NOMO-1 treated with dmso at 0.1 percent for 144 hours (cell line): Measurements from ENCODE around the gene C11orf52.

Experiments
- DNase-seq: peaks from one replicate; lab custom pipeline; 2025; ENCODE audit not compliant: unreplicated experiment; lab: John Stamatoyannopoulos, UW

C11orf52 gene

GRCh38 chr11:111937844-111938243 lies 19.1 kb downstream of the C11orf52 start:
- DNase-seq: no peak

- DNase-seq: peak; percentile 80
Observed at GRCh38 chr11:111938687-111939160, 20.0 kb downstream of the C11orf52 start.

GRCh38 chr11:111939836-111940604 lies 21.3 kb downstream of the C11orf52 start:
- DNase-seq: no peak

GRCh38 chr11:111941963-111942362 lies 23.2 kb downstream of the C11orf52 start:
- DNase-seq: no peak

GRCh38 chr11:111942829-111943228 lies 24.1 kb downstream of the C11orf52 start:
- DNase-seq: no peak

- no peak for DNase-seq
Observed at GRCh38 chr11:111944139-111944538, 25.4 kb downstream of the C11orf52 start.

GRCh38 chr11:111944651-111945051 lies 25.9 kb downstream of the C11orf52 start:
- no peak for DNase-seq

GRCh38 chr11:111945198-111945597 lies 26.5 kb downstream of the C11orf52 start:
- no peak for DNase-seq

- DNase-seq: no peak
Observed at GRCh38 chr11:111946499-111946898, 27.8 kb downstream of the C11orf52 start.

GRCh38 chr11:111947143-111947542 lies 28.4 kb downstream of the C11orf52 start:
- peak; percentile 15 for DNase-seq

- peak; percentile 41 for DNase-seq
Observed at GRCh38 chr11:111949519-111950426, 31.1 kb downstream of the C11orf52 start.

- no peak for DNase-seq
Observed at GRCh38 chr11:111951565-111951964, 32.9 kb downstream of the C11orf52 start.

- no peak for DNase-seq
Observed at GRCh38 chr11:111954154-111954553, 35.4 kb downstream of the C11orf52 start.

- no peak for DNase-seq
Observed at GRCh38 chr11:111957663-111958444, 39.1 kb downstream of the C11orf52 start.

- DNase-seq: no peak
Observed at GRCh38 chr11:111960916-111961315, 42.2 kb downstream of the C11orf52 start.

GRCh38 chr11:111961389-111962300 lies 42.9 kb downstream of the C11orf52 start:
- DNase-seq: no peak

- DNase-seq: no peak
Observed at GRCh38 chr11:111963931-111964340, 45.2 kb downstream of the C11orf52 start.

GRCh38 chr11:111966678-111967077 lies 48.0 kb downstream of the C11orf52 start:
- no peak for DNase-seq

- no peak for DNase-seq
Observed at GRCh38 chr11:111967649-111968048, 48.9 kb downstream of the C11orf52 start.

- no peak for DNase-seq
Observed at GRCh38 chr11:111969344-111969743, 50.6 kb downstream of the C11orf52 start.
